ENCODE data around the gene TMEM220. TPM values are rescaled to one million over a fixed set of nuclear protein-coding genes. Genes with fewer than 3 reads are reported as not detected.

TMEM220 gene
- total and polyA plus RNA-seq, 9 of the 15 experiments (the other 6 are each of a cell fraction or from before 2014, with no cell fraction given), result not detected

- TF ChIP-seq AFF1 (IDR thresholded peaks at IDR 0.05; ENCODE audit: low read depth in 1 of 2, partially characterized antibody in 2 of 2), result no peak
Observed at GRCh38 chr17:10742431-10742830, 12.6 kb upstream of the TMEM220 start (continued).

GRCh38 chr17:10741416-10742135 is 11.8 kb upstream of the TMEM220 start:
- H3K79me2 ChIP-seq (ENCODE audit: control insufficient read depth, insufficient read depth, low read length), result no peaks in the 10 kb centered on the region
- no peaks in the 10 kb centered on the region for H4K20me1 ChIP-seq (replicated peaks; ENCODE audit: control insufficient read depth, insufficient read depth, low read length)
- H3K9ac ChIP-seq (ENCODE audit: insufficient read depth in 1 of 2, low read depth in 2 of 2, low read length in 2 of 2), result no peak overlapping the region
- no TSS peak for BruUV-seq (replicated peaks)
- WGBS (ENCODE audit: insufficient coverage, low coverage, missing lambda C conversion rate), result 3% methylated on average over 8 of the region's 10 CpGs
- no peaks in the 10 kb centered on the region for H3K9me1 ChIP-seq (ENCODE audit: control insufficient read depth, insufficient read depth, low read length)
- H2AFZ ChIP-seq (ENCODE audit: low read depth, low read length), result no peak overlapping the region
- ChIA-PET POLR2A (interaction anchor here (0.6 kb wide), 1 partner anchor 1466 kb away, joined by 4 read pairs; no protein-coding TSS in a partner anchor), CTCF (ENCODE audit: low intra/inter-chr PET ratio) (interaction anchor here (0.6 kb wide), 1 partner anchor 517 kb away, joined by 3 read pairs; no protein-coding TSS in a partner anchor)
- H3K4me1 ChIP-seq (replicated peaks in 1 of 2; ENCODE audit: control insufficient read depth in 2 of 2, insufficient read depth in 2 of 2, low read length in 2 of 2), result no peaks in the 10 kb centered on the region
- no peak overlapping the region for H3K27ac ChIP-seq (ENCODE audit: extremely low read depth, low read depth, low read length)
- peaks cover 0 to 6% of the 10 kb centered on the region in 2 experiments; a peak in 2 of 5 replicates for H3K27me3 ChIP-seq (ENCODE audit: control insufficient read depth in 2 of 2, insufficient read depth in 2 of 2, low read length in 2 of 2)
- no peak overlapping the region for H3K4me3 ChIP-seq
- intact Hi-C loops (cut with micrococcal nuclease), result no loop called here
- DNase-seq (ENCODE audit: extremely low read depth in 1 of 4, low spot score in 3 of 4), result no peak
- no peaks in the 10 kb centered on the region for H3K36me3 ChIP-seq (ENCODE audit: control insufficient read depth, insufficient read depth, low read length)
- no peak overlapping the region for H3K4me2 ChIP-seq (ENCODE audit: insufficient read depth, low read length)
- no peak for ATAC-seq
- no peaks in the 10 kb centered on the region for H3K9me3 ChIP-seq (replicated peaks; ENCODE audit: control insufficient read depth, insufficient read depth, low read depth, low read length)
- FAIRE-seq, result no peak
- in situ Hi-C loops (cut with MboI), result no loop called here
- TF ChIP-seq ZBED1 (IDR thresholded peaks at IDR 0.05) (no peak), ZC3H4 (CRISPR knock-in tag; IDR thresholded peaks at IDR 0.05; ENCODE audit: borderline replicate concordance) (no peak), MAFG (tag; conservative IDR thresholded peaks at IDR 0.05) (no peak), ZNF445 (CRISPR knock-in tag; IDR thresholded peaks at IDR 0.05; ENCODE audit: low read depth) (no peak), IFI16 (CRISPR knock-in tag; IDR thresholded peaks at IDR 0.05) (no peak), ZMIZ1 (IDR thresholded peaks at IDR 0.05; ENCODE audit: low read depth in 2 of 2, low read length in 2 of 2) (no peak), CAMTA2 (CRISPR knock-in tag; conservative IDR thresholded peaks at IDR 0.05) (no peak), USF2 (CRISPR knock-in tag; IDR thresholded peaks at IDR 0.05) (no peak), HNRNPH1 (optimal IDR thresholded peaks at IDR 0.05; ENCODE audit: low read depth, low read length) (no peak), ZNF79 (CRISPR knock-in tag; IDR thresholded peaks at IDR 0.05; ENCODE audit: low read depth) (no peak), PURB (CRISPR knock-in tag; IDR thresholded peaks at IDR 0.05; ENCODE audit: low read depth) (no peak)

All from K562 (cell line).